A549 (cell line): Measurements from ENCODE around the gene PHC2.

Experiments
- BHLHE40 ChIP-seq: IDR thresholded peaks from 2 replicates; pipeline ENCODE4 v1.6.1; 2012; ENCODE audit warnings: low read depth, low read length, inconsistent platforms
- CBX8 ChIP-seq: fragments of 200-600 bp; sonication (generic); IDR thresholded peaks from 2 replicates; pipeline ENCODE4 v1.6.1; 2016
- CTCF ChIP-seq: fragments of >200 bp; sonication (Bioruptor Twin); formaldehyde crosslinking; IDR thresholded peaks from 3 replicates; pipeline ENCODE4 v1.5.1; 2016
- E2F6 ChIP-seq: IDR thresholded peaks from 2 replicates; pipeline ENCODE4 v1.6.1; 2012; ENCODE audit warnings: low read depth, borderline replicate concordance
- EHF ChIP-seq: fragments of 250-450 bp; sonication (Bioruptor Pico); IDR thresholded peaks from 2 replicates; pipeline ENCODE4 v1.5.0; 2020; ENCODE audit warnings: mild to moderate bottlenecking
- HOXA7 ChIP-seq: fragments of 250-450 bp; sonication (Bioruptor Pico); IDR thresholded peaks from 2 replicates; pipeline ENCODE4 v1.5.0; 2020; ENCODE audit warnings: mild to moderate bottlenecking, moderate library complexity
- NFE2L2 ChIP-seq: fragments of 150-350 bp; conservative IDR thresholded peaks from 2 replicates; pipeline ENCODE4 v1.6.1; 2014; ENCODE audit warnings: low read length
- NR3C1 ChIP-seq: fragments of >200 bp; sonication (Bioruptor Twin); formaldehyde crosslinking; IDR thresholded peaks from 3 replicates; pipeline ENCODE4 v1.6.1; 2017
- PBX3 ChIP-seq: IDR thresholded peaks from 2 replicates; pipeline ENCODE4 v1.6.1; 2012
- PHF8 ChIP-seq: fragments of 200-600 bp; sonication (generic); IDR thresholded peaks from 2 replicates; pipeline ENCODE4 v1.6.1; 2016; ENCODE audit warnings: low read depth, mild to moderate bottlenecking, antibody characterized with exemption, moderate library complexity, borderline replicate concordance
- POLR2A ChIP-seq: IDR thresholded peaks from 2 replicates; pipeline ENCODE4 v1.6.1; 2012; ENCODE audit warnings: mild to moderate bottlenecking, low read length
- RAD21 ChIP-seq, 2 experiments: fragments of >200 bp in 1 of 2; sonication (Bioruptor Twin) in 1 of 2; formaldehyde crosslinking in 1 of 2; IDR thresholded peaks in 1 of 2; conservative IDR thresholded peaks in 1 of 2; 2 replicates in 1 of 2; 3 replicates in 1 of 2; pipeline ENCODE4 v1.6.1; 2012 to 2018; ENCODE audit warnings: inconsistent platforms in 1 of 2
- RFX5 ChIP-seq: fragments of 450-650 bp; IDR thresholded peaks from 2 replicates; pipeline ENCODE4 v1.7.1; 2014; ENCODE audit warnings: antibody characterized with exemption, mild to moderate bottlenecking, moderate library complexity
- USF2 ChIP-seq: fragments of 450-650 bp; IDR thresholded peaks from 2 replicates; pipeline ENCODE4 v1.6.1; 2014; ENCODE audit warnings: antibody characterized with exemption

- TF ChIP-seq PBX3, result no peak
- no peak for TF ChIP-seq HOXA7 (CRISPR knock-in tag)
- no peak for TF ChIP-seq USF2
- no peak for TF ChIP-seq CTCF
- no peak for TF ChIP-seq NR3C1
- TF ChIP-seq RFX5, result no peak
- no peak for TF ChIP-seq EHF (CRISPR knock-in tag)
- TF ChIP-seq CBX8, result no peak
- TF ChIP-seq RAD21 (conservative IDR thresholded peaks at IDR 0.05 in 1 of 2, IDR thresholded peaks at IDR 0.05 in 1 of 2), result no peak
- no peak for TF ChIP-seq BHLHE40
- TF ChIP-seq PHF8, result no peak
- no peak for TF ChIP-seq E2F6
- no peak for TF ChIP-seq POLR2A
- no peak for TF ChIP-seq NFE2L2
Observed at GRCh38 chr1:33369764-33370163, 61.1 kb downstream of the PHC2 start.
